ENCODE measurements around the gene NME7.

Gene NME7

GRCh38 chr1:169175461-169175860, 192.1 kb downstream of the NME7 start:
- no peaks in the 10 kb centered on the region for H3K27me3 ChIP-seq (ENCODE audit: low read depth)
- no peaks in the 10 kb centered on the region for H3K4me1 ChIP-seq
- H3K36me3 ChIP-seq (replicated peaks) = no peaks in the 10 kb centered on the region
- no peaks in the 10 kb centered on the region for H3K9me3 ChIP-seq
- no peak overlapping the region for H3K4me3 ChIP-seq
- in situ Hi-C loops (cut with MboI; ENCODE audit: low sequenced_read_pairs) = no loop called here
- DNase-seq (ENCODE audit: low spot score in 2 of 2) = no peak

- no peak for DNase-seq (ENCODE audit: low spot score in 2 of 2)
- Histone ChIP-seq H3K27me3 (ENCODE audit: low read depth) (no peaks in the 10 kb centered on the region), H3K4me1 (no peaks in the 10 kb centered on the region), H3K4me3 (no peak overlapping the region), H3K36me3 (replicated peaks) (no peaks in the 10 kb centered on the region), H3K9me3 (no peaks in the 10 kb centered on the region)
- in situ Hi-C loops (cut with MboI; ENCODE audit: low sequenced_read_pairs) = no loop called here
These were observed 204.5 kb downstream of the NME7 start for GRCh38 chr1:169163059-169163458.

GRCh38 chr1:169161496-169162194, 206.0 kb downstream of the NME7 start:
- Histone ChIP-seq H3K27me3 (ENCODE audit: low read depth) (no peaks in the 10 kb centered on the region), H3K4me3 (no peak overlapping the region), H3K9me3 (no peaks in the 10 kb centered on the region), H3K4me1 (no peaks in the 10 kb centered on the region), H3K36me3 (replicated peaks) (no peaks in the 10 kb centered on the region)
- in situ Hi-C loops (cut with MboI; ENCODE audit: low sequenced_read_pairs) = no loop called here
- DNase-seq (ENCODE audit: low spot score in 2 of 2) = no peak

GRCh38 chr1:169160845-169161495, 206.6 kb downstream of the NME7 start:
- Histone ChIP-seq H3K36me3 (replicated peaks) (no peaks in the 10 kb centered on the region), H3K9me3 (no peaks in the 10 kb centered on the region), H3K27me3 (ENCODE audit: low read depth) (no peaks in the 10 kb centered on the region), H3K4me1 (no peaks in the 10 kb centered on the region), H3K4me3 (no peak overlapping the region)
- in situ Hi-C loops (cut with MboI; ENCODE audit: low sequenced_read_pairs) = no loop called here
- DNase-seq (ENCODE audit: low spot score in 2 of 2) = no peak

- in situ Hi-C loops (cut with MboI; ENCODE audit: low sequenced_read_pairs) = no loop called here
- Histone ChIP-seq H3K36me3 (replicated peaks) (no peaks in the 10 kb centered on the region), H3K27me3 (ENCODE audit: low read depth) (no peaks in the 10 kb centered on the region)
These were observed 211.0 kb downstream of the NME7 start for GRCh38 chr1:169156580-169156979.

GRCh38 chr1:169155675-169156074, 211.9 kb downstream of the NME7 start:
- Histone ChIP-seq H3K9me3 (no peaks in the 10 kb centered on the region), H3K4me1 (no peaks in the 10 kb centered on the region), H3K4me3 (no peak overlapping the region), H3K27me3 (ENCODE audit: low read depth) (no peaks in the 10 kb centered on the region), H3K36me3 (replicated peaks) (no peaks in the 10 kb centered on the region)
- DNase-seq (ENCODE audit: low spot score in 2 of 2) = no peak
- in situ Hi-C loops (cut with MboI; ENCODE audit: low sequenced_read_pairs) = no loop called here

More at GRCh38 chr1:169156580-169156979, 211.0 kb downstream of the NME7 start:
- Histone ChIP-seq H3K9me3 (no peaks in the 10 kb centered on the region), H3K4me1 (no peaks in the 10 kb centered on the region), H3K4me3 (no peak overlapping the region)
- DNase-seq (ENCODE audit: low spot score in 2 of 2) = no peak

- Histone ChIP-seq H3K4me1 (no peaks in the 10 kb centered on the region), H3K36me3 (replicated peaks) (no peaks in the 10 kb centered on the region), H3K27me3 (ENCODE audit: low read depth) (no peaks in the 10 kb centered on the region), H3K9me3 (no peaks in the 10 kb centered on the region), H3K4me3 (no peak overlapping the region)
- DNase-seq (ENCODE audit: low spot score in 2 of 2) = no peak
- in situ Hi-C loops (cut with MboI; ENCODE audit: low sequenced_read_pairs) = no loop called here
These were observed 216.2 kb downstream of the NME7 start for GRCh38 chr1:169151338-169151837.

- in situ Hi-C loops (cut with MboI; ENCODE audit: low sequenced_read_pairs) = no loop called here
These were observed 216.8 kb downstream of the NME7 start for GRCh38 chr1:169150641-169151337.

GRCh38 chr1:169149555-169150286, 217.9 kb downstream of the NME7 start:
- no peaks in the 10 kb centered on the region for H3K36me3 ChIP-seq (replicated peaks)
- H3K4me1 ChIP-seq = no peaks in the 10 kb centered on the region

More at GRCh38 chr1:169150641-169151337, 216.8 kb downstream of the NME7 start:
- Histone ChIP-seq H3K36me3 (replicated peaks) (no peaks in the 10 kb centered on the region), H3K4me1 (no peaks in the 10 kb centered on the region), H3K9me3 (no peaks in the 10 kb centered on the region), H3K27me3 (ENCODE audit: low read depth) (no peaks in the 10 kb centered on the region), H3K4me3 (no peak overlapping the region)
- DNase-seq (ENCODE audit: low spot score in 2 of 2) = no peak

GRCh38 chr1:169148472-169149252, 218.9 kb downstream of the NME7 start:
- Histone ChIP-seq H3K4me3 (no peak overlapping the region), H3K27me3 (ENCODE audit: low read depth) (no peaks in the 10 kb centered on the region), H3K36me3 (replicated peaks) (no peaks in the 10 kb centered on the region), H3K9me3 (no peaks in the 10 kb centered on the region), H3K4me1 (no peaks in the 10 kb centered on the region)
- DNase-seq (ENCODE audit: low spot score in 2 of 2) = no peak
- in situ Hi-C loops (cut with MboI; ENCODE audit: low sequenced_read_pairs) = no loop called here

More at GRCh38 chr1:169149555-169150286, 217.9 kb downstream of the NME7 start:
- in situ Hi-C loops (cut with MboI; ENCODE audit: low sequenced_read_pairs) = no loop called here
- Histone ChIP-seq H3K4me3 (no peak overlapping the region), H3K27me3 (ENCODE audit: low read depth) (no peaks in the 10 kb centered on the region), H3K9me3 (no peaks in the 10 kb centered on the region)
- no peak for DNase-seq (ENCODE audit: low spot score in 2 of 2)

GRCh38 chr1:169146576-169147214, 220.9 kb downstream of the NME7 start:
- no peaks in the 10 kb centered on the region for H3K27me3 ChIP-seq (ENCODE audit: low read depth)
- H3K4me3 ChIP-seq = no peak overlapping the region
- H3K9me3 ChIP-seq = no peaks in the 10 kb centered on the region
- no peaks in the 10 kb centered on the region for H3K4me1 ChIP-seq
- DNase-seq (ENCODE audit: low spot score in 2 of 2) = no peak
- in situ Hi-C loops (cut with MboI; ENCODE audit: low sequenced_read_pairs) = no loop called here
- no peaks in the 10 kb centered on the region for H3K36me3 ChIP-seq (replicated peaks)

- H3K4me3 ChIP-seq = no peak overlapping the region
- in situ Hi-C loops (cut with MboI; ENCODE audit: low sequenced_read_pairs) = no loop called here
These were observed 222.5 kb downstream of the NME7 start for GRCh38 chr1:169144941-169145626.

More at GRCh38 chr1:169144941-169145626, 222.5 kb downstream of the NME7 start:
- DNase-seq (ENCODE audit: low spot score in 2 of 2) = no peak
- Histone ChIP-seq H3K36me3 (replicated peaks) (no peaks in the 10 kb centered on the region), H3K27me3 (ENCODE audit: low read depth) (no peaks in the 10 kb centered on the region), H3K4me1 (no peaks in the 10 kb centered on the region), H3K9me3 (no peaks in the 10 kb centered on the region)
